Mononuclear cell (primary cell): ENCODE data around the gene TGFBR1. TPM values are rescaled to one million over a fixed set of nuclear protein-coding genes. Genes with fewer than 3 reads are reported as not detected.
"Not testable (repeated sequence)": the region's sequence is repeated elsewhere in the genome, so short reads cannot be mapped to it uniquely, and the experiment has no call there.

Experiments
- H3K27me3 ChIP-seq: 2 replicates; pipeline ENCODE4 v1.6.0; 2011; ENCODE audit warnings: low read length, control low read depth; ENCODE audit not compliant: insufficient read depth
- H3K4me1 ChIP-seq: 2 replicates; pipeline ENCODE4 v1.5.1; 2011; ENCODE audit warnings: mild to moderate bottlenecking, low read length, control low read depth; ENCODE audit not compliant: insufficient read depth
- H3K4me3 ChIP-seq: 2 replicates; pipeline ENCODE4 v1.5.1; 2011; ENCODE audit warnings: mild to moderate bottlenecking, low read length, moderate library complexity
- H3K9me3 ChIP-seq: 2 replicates; pipeline ENCODE4 v1.5.1; 2011; ENCODE audit warnings: low read depth, mild to moderate bottlenecking, control low read depth, low read length
- total RNA-seq: library from RNA; depleted of rRNA; stranded (reverse); fragments of >200 nt; gene quantifications from one replicate; pipeline ENCODE4 v1.2.3, GENCODE V29; 2012

Gene TGFBR1
- total RNA-seq, 1 donor: 31.3 TPM

DNA sequence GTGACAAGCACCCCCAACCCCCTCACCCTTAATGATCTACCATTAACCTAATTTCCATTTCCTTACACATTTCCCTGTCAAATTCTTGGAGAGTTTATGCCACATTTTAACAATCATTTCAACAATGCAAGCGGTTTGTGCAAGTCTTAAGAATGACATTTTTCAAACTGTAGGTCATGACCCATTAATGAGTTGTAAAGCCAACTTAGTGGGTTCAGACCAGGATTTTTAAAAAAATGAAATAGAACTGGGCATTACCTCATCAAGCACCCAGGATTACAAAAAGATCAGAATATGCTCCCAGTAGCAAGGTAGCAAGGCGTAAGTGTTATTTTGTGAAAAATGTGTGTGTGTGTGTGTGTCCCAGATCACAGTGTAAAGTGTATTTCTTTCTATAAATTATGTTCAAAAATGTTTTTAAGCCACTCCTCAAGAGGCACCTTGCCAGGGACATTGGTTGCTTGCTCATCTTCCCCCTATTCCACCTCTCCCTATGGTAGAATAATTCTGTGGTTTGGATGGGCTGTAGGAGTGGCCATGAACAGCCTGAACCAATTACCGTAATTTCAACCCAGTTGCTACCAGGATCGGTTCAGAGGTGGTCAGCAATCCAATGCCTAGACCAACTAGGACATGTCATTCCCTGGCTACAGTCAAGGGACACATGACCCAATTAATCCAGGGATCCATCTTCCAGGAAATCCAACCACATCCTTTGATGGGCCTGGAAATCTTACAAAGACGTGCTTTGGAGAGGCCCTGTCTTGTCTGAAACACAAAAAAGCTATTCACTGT is 14.4 kb upstream of the TGFBR1 start:
- H3K9me3 ChIP-seq: no peaks in the 10 kb centered on the region
- peaks cover 33% of the 10 kb centered on the region for H3K4me1 ChIP-seq
- H3K4me3 ChIP-seq: no peak overlapping the region
- H3K27me3 ChIP-seq: no peaks in the 10 kb centered on the region

DNA sequence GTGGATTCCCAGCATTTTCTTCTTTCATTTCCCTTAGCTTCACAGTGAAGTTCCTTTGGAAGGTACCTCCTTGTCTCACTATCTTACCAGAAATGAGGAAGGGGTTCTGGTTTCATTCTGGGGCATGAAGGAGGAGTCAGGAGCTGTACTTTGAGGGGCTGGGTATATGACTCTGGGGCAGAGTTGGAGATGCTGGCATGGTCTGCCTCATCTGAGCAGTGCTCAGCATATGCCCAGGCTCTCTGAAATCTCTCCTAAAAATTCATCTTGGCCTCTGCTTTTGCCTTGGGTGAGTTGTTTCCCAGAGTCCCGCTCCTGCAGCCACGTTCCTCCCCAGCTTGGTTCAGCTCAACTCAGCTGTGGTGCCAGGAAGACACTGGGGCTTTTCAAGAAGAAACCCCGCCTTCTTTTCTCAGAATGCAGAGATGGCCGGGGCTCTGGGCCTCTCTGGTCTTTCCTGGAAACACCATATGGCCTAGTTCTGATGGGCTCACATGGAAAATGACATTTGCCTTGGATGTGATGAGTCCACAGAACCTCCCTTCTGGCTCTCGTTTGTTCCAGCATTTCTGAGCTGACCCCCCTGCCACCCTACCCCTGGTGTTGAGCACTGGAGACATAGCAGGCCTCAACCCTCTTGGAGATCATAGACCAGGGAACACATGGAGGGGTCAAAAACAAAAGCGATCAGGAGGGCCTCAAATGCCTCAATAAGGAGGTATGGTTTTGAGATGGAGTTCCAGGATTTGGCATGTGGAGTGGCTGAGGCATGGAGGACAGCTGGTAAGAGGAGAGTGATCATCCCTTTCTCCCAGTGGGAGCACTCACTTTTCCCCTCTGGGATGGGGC is 12.0 kb upstream of the TGFBR1 start:
- no peaks in the 10 kb centered on the region for H3K27me3 ChIP-seq
- H3K4me1 ChIP-seq: peaks cover 20% of the 10 kb centered on the region
- H3K9me3 ChIP-seq: no peaks in the 10 kb centered on the region
- H3K4me3 ChIP-seq: no peak overlapping the region

DNA sequence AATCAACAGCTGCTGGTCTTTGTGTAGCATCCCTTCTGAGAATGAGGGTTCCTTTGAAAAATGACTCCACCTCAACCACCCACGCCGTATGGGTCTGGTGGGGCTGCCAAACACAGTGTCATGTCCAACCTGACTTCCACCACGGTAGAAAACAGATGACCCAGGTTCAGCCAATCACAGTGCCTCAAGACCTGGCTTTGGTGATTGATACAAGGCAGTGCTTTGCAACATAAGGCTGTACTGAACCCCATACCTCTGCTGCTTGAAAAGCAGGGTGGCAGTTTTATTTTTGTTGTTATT is 11.5 kb upstream of the TGFBR1 start:
- Histone ChIP-seq H3K4me3 (no peak overlapping the region), H3K9me3 (no peaks in the 10 kb centered on the region), H3K27me3 (no peaks in the 10 kb centered on the region), H3K4me1 (peaks cover 20% of the 10 kb centered on the region)

DNA sequence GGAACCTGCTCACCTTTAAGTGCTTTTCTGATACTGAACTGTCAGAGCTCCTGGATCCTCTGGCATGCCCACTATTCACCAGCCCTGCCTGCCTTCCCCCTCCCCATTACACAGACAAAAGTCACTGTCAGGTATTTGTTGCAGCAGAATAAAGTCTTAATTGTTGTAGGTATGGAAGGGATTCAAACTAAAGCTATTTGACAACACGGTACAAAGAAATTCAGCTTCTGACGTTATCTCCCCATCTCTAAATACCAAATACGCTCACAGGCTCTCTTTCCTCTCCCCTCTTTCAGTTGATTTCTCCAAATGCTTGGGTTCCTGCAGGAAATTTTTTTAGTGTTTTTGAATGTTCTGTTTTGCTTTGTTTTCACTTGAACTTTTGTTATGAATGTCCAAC is 9.3 kb upstream of the TGFBR1 start:
- no peaks in the 10 kb centered on the region for H3K27me3 ChIP-seq
- H3K4me1 ChIP-seq: peaks cover 20% of the 10 kb centered on the region
- no peaks in the 10 kb centered on the region for H3K9me3 ChIP-seq
- H3K4me3 ChIP-seq: no peak overlapping the region

DNA sequence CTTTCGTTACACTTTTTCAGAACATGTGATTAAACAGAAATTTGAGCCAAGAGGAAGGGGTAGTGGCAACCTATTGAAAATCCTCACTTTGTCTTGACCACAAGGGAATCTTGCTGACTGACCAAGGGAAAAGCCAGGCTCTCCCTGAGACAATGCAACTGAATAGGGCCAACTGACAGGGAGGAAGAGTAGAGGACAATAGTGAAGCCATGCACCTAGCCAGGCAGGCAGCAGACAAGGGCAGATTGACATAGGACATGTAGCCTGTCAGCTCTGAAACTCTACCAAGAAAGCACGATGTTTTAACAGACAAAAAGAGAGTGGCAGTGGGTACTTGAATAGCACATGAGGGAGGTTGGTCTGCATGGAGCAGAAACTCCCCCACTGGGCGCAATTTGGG is 8.5 kb upstream of the TGFBR1 start:
- no peaks in the 10 kb centered on the region for H3K27me3 ChIP-seq

DNA sequence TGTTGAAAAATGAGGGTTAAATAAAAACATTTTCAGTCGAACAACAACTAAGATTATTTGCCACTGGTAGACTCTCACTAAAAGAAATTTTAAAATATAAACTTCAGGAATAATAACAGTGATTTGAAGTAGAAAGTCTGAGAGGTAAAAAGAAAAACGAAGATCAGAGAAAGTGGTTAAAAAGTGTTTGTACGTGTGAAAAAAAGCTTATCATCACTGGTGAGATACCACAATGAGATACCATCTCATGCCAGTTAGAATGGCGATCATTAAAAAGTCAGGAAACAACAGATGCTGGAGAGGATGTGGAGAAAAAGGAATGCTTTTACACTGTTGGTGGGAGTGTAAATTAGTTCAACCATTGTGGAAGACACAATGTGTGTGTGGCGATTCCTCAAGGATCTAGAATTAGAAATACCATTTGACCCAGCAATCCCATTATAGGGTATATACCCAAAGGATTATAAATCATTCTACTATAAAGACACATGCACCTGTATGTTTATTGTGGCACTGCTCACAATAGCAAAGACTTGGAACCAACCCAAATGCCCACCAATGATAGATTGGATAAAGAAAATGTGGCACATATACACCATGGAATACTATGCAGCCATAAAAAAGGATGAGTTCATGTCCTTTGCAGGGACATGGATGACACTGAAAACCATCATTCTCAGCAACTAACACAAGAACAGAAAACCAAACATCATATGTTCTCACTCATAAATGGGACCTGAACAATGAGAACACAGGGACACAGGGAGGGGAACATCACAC is 4.9 kb upstream of the TGFBR1 start:
- H3K27me3 ChIP-seq, H3K4me3 ChIP-seq, H3K9me3 ChIP-seq: not testable (repeated sequence)
- peaks cover 13% of the 10 kb centered on the region for H3K4me1 ChIP-seq

More for the DNA sequence above, 8.5 kb upstream of the TGFBR1 start:
- H3K4me3 ChIP-seq: no peak overlapping the region
- H3K4me1 ChIP-seq: peaks cover 20% of the 10 kb centered on the region
- no peaks in the 10 kb centered on the region for H3K9me3 ChIP-seq

DNA sequence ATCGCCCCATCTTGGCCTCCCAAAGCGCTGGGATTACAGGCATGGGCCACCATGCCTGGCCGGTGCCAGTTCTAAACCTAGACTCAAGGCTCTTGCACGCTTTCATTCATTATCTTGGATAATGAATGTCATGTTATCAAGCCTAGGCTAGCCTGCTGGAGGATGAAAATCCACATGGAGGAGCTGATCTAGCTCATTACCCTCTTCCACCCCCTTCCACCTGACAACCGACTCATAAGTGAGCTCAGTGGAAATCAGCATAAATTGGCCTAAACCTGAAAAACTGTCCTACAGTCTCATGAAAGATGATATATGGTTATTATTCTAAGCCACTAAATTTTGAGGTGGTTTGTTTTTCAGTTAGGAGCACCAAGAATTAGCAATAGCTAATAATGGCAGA is 3.6 kb upstream of the TGFBR1 start:
- H3K9me3 ChIP-seq: no peaks in the 10 kb centered on the region
- H3K27me3 ChIP-seq: no peaks in the 10 kb centered on the region
- H3K4me1 ChIP-seq: peaks cover 16% of the 10 kb centered on the region
- H3K4me3 ChIP-seq: no peak overlapping the region

GRCh38 chr9:99101812-99102211 is 3.1 kb upstream of the TGFBR1 start:
- H3K4me3 ChIP-seq: no peak overlapping the region
- H3K9me3 ChIP-seq: no peaks in the 10 kb centered on the region
- no peaks in the 10 kb centered on the region for H3K27me3 ChIP-seq
- H3K4me1 ChIP-seq: peaks cover 21% of the 10 kb centered on the region

- H3K4me3 ChIP-seq: no peak overlapping the region
Observed at GRCh38 chr9:99103054-99103895, 1.6 kb upstream of the TGFBR1 start.

GRCh38 chr9:99103901-99104458 is 933 bp upstream of the TGFBR1 start:
- no peaks in the 10 kb centered on the region for H3K27me3 ChIP-seq
- H3K9me3 ChIP-seq: no peaks in the 10 kb centered on the region
- peaks cover 43% of the 10 kb centered on the region for H3K4me1 ChIP-seq
- H3K4me3 ChIP-seq: peak overlapping the region; percentile 61

More at GRCh38 chr9:99103054-99103895, 1.6 kb upstream of the TGFBR1 start:
- no peaks in the 10 kb centered on the region for H3K27me3 ChIP-seq
- H3K9me3 ChIP-seq: no peaks in the 10 kb centered on the region
- peaks cover 36% of the 10 kb centered on the region for H3K4me1 ChIP-seq

GRCh38 chr9:99105152-99106043 is 485 bp downstream of the TGFBR1 start:
- no peaks in the 10 kb centered on the region for H3K9me3 ChIP-seq
- peaks cover 57% of the 10 kb centered on the region for H3K4me1 ChIP-seq
- no peaks in the 10 kb centered on the region for H3K27me3 ChIP-seq
- peak overlapping the region; percentile 70 for H3K4me3 ChIP-seq

DNA sequence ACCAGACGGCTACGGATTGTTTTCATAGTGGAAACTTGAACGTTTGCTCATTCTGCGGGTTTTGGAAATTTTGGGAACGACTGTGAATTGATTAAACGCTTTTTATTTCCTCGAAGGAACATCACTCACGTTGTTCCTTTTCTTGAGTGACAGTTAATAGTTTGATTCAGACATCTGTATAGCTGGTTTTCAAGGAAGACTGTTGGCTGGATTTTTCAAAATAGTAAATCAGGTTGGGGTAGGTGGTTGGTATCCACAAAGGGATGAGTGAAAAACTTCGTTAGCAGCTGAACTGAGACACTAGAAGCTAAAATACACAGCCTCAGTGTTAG is 1.1 kb downstream of the TGFBR1 start:
- Histone ChIP-seq H3K4me3 (peak overlapping the region; percentile 70), H3K4me1 (peaks cover 62% of the 10 kb centered on the region), H3K27me3 (no peaks in the 10 kb centered on the region), H3K9me3 (no peaks in the 10 kb centered on the region)

GRCh38 chr9:99107421-99107820 is 2.5 kb downstream of the TGFBR1 start:
- peaks cover 74% of the 10 kb centered on the region for H3K4me1 ChIP-seq
- H3K27me3 ChIP-seq: no peaks in the 10 kb centered on the region
- no peak overlapping the region for H3K4me3 ChIP-seq
- no peaks in the 10 kb centered on the region for H3K9me3 ChIP-seq
